ENCODE measurements around the gene MTUS2. TPM values are rescaled to one million over a fixed set of nuclear protein-coding genes. Genes with fewer than 3 reads are reported as not detected.

The MTUS2 gene
- total and polyA plus RNA-seq, 10 of the 15 experiments (the other 5 are each of a cell fraction or from before 2014, with no cell fraction given) = under 0.01 to 0.05 (median 0.02) TPM; not detected in 6

- TF ChIP-seq PRDM15 (CRISPR knock-in tag; IDR thresholded peaks at IDR 0.05) = no peak
- TF ChIP-seq IRF5 (IDR thresholded peaks at IDR 0.05; ENCODE audit: borderline replicate concordance) = no peak
- TF ChIP-seq ZBTB40 (IDR thresholded peaks at IDR 0.05; ENCODE audit: borderline replicate concordance) = no peak
- TF ChIP-seq NFYA (IDR thresholded peaks at IDR 0.05; ENCODE audit: borderline replicate concordance, low read depth, low read length) = no peak
- TF ChIP-seq JUNB (IDR thresholded peaks at IDR 0.05) = no peak
- TF ChIP-seq BCL3 (IDR thresholded peaks at IDR 0.05; ENCODE audit: borderline replicate concordance, insufficient read depth, low read depth, low read length, poor library complexity, severe bottlenecking) = no peak
- no peak for TF ChIP-seq RCOR1 (conservative IDR thresholded peaks at IDR 0.05; ENCODE audit: low read depth, low read length)
Observed at GRCh38 chr13:29180055-29180454, 359.9 kb downstream of the MTUS2 start (continued).
